PC-3 (cell line): Measurements from ENCODE around the gene EFTUD2.

Experiments
- CTCF ChIP-seq: fragments of 300-600 bp; sonication (generic); conservative IDR thresholded peaks from 2 replicates; pipeline ENCODE4 v1.5.1; 2017; ENCODE audit warnings: antibody characterized with exemption, low read depth, mild to moderate bottlenecking, low read length
- EZH2 ChIP-seq: fragments of 300-600 bp; sonication (generic); IDR thresholded peaks from one replicate; pipeline ENCODE4 v1.6.1; 2017; ENCODE audit warnings: antibody characterized with exemption, mild to moderate bottlenecking, low read length; ENCODE audit not compliant: unreplicated experiment
- EZH2phosphoT487 ChIP-seq: fragments of 300-600 bp; sonication (generic); IDR thresholded peaks from 2 replicates; pipeline ENCODE4 v1.6.1; 2018; ENCODE audit warnings: mild to moderate bottlenecking, antibody characterized with exemption, low read length, borderline replicate concordance

- TF ChIP-seq CTCF: no peak
- TF ChIP-seq EZH2phosphoT487: no peak
- no peak for TF ChIP-seq EZH2
These were observed 32.1 kb upstream of the EFTUD2 start for GRCh38 chr17:44931376-44931775.
